Glomerular visceral epithelial cell (primary cell): ENCODE results near the gene SDR42E1.
"Not testable (repeated sequence)": the region's sequence is repeated elsewhere in the genome, so short reads cannot be mapped to it uniquely, and the experiment has no call there.

Experiments
- DNase-seq: peaks from one replicate; pipeline ENCODE4 v3.0.0-alpha.2; 2016; ENCODE audit errors: extremely low spot score

SDR42E1 gene

GRCh38 chr16:82004601-82005000 is 6.7 kb downstream of the SDR42E1 start:
- no peak for DNase-seq

GRCh38 chr16:82002831-82003230 is 8.4 kb downstream of the SDR42E1 start:
- DNase-seq: no peak

GRCh38 chr16:81997738-81998137 is 13.5 kb downstream of the SDR42E1 start:
- peak; percentile 73 for DNase-seq

- DNase-seq: peak; percentile 57
Measured at GRCh38 chr16:81996664-81997509, 14.4 kb downstream of the SDR42E1 start.

GRCh38 chr16:81995651-81996050 is 15.6 kb downstream of the SDR42E1 start:
- no peak for DNase-seq

GRCh38 chr16:81994485-81994884 is 16.8 kb downstream of the SDR42E1 start:
- no peak for DNase-seq

GRCh38 chr16:81992859-81993258 is 18.4 kb downstream of the SDR42E1 start:
- no peak for DNase-seq

- no peak for DNase-seq
Measured at GRCh38 chr16:81987706-81988105, 23.6 kb downstream of the SDR42E1 start.

- DNase-seq: no peak
Measured at GRCh38 chr16:81987121-81987520, 24.1 kb downstream of the SDR42E1 start.

GRCh38 chr16:81977335-81977942 is 33.8 kb downstream of the SDR42E1 start:
- not testable (repeated sequence) for DNase-seq

GRCh38 chr16:81975637-81976036 is 35.6 kb downstream of the SDR42E1 start:
- no peak for DNase-seq

- no peak for DNase-seq
Measured at GRCh38 chr16:81973737-81974136, 37.5 kb downstream of the SDR42E1 start.

GRCh38 chr16:81971853-81972252 is 39.4 kb downstream of the SDR42E1 start:
- DNase-seq: no peak

- DNase-seq: no peak
Measured at GRCh38 chr16:81967358-81967757, 43.9 kb downstream of the SDR42E1 start.

- no peak for DNase-seq
Measured at GRCh38 chr16:81964808-81965207, 46.5 kb downstream of the SDR42E1 start.

GRCh38 chr16:81956213-81956948 is 54.9 kb downstream of the SDR42E1 start:
- no peak for DNase-seq

- DNase-seq: no peak
Measured at GRCh38 chr16:81951564-81951963, 59.7 kb downstream of the SDR42E1 start.

GRCh38 chr16:81946206-81946605 is 65.1 kb downstream of the SDR42E1 start:
- peak; percentile 6 for DNase-seq

- peak; percentile 9 for DNase-seq
Measured at GRCh38 chr16:81945665-81946064, 65.6 kb downstream of the SDR42E1 start.

- no peak for DNase-seq
Measured at GRCh38 chr16:81942007-81942601, 69.2 kb downstream of the SDR42E1 start.

GRCh38 chr16:81940781-81941560 is 70.3 kb downstream of the SDR42E1 start:
- peak; percentile 35 for DNase-seq
